Central memory CD8-positive, alpha-beta T cell (primary cell): ENCODE measurements around the gene SRA1.
"Not testable (repeated sequence)": the region's sequence is repeated elsewhere in the genome, so short reads cannot be mapped to it uniquely, and the experiment has no call there.

ENCODE experiments used
- ATAC-seq: fragments of 150-1000 bp; cut with Tn5 transposase; replicated peaks from 2 replicates; pipeline ENCODE4 v1.10.0; 2022; ENCODE audit warnings: mild to moderate bottlenecking, moderate FRiP score, moderate number of reproducible peaks; ENCODE audit not compliant: poor library complexity, severe bottlenecking; ENCODE audit errors: extremely low read depth
- DNase-seq, 2 donors: peaks; one replicate each; pipeline ENCODE4 v3.0.0; 2021; ENCODE audit warnings: low spot score in 2 of 2
- H3K27ac Mint-ChIP-seq: one replicate; pipeline ENCODE4 v1.8.0; 2022; ENCODE audit warnings: low read depth, mild to moderate bottlenecking, moderate library complexity, mixed read lengths
- H3K27me3 Mint-ChIP-seq: one replicate; pipeline ENCODE4 v1.8.0; 2022; ENCODE audit warnings: mixed read lengths
- H3K36me3 Mint-ChIP-seq: one replicate; pipeline ENCODE4 v1.8.0; 2022; ENCODE audit warnings: mild to moderate bottlenecking, moderate library complexity, mixed read lengths; ENCODE audit not compliant: insufficient read depth
- H3K4me1 Mint-ChIP-seq: one replicate; pipeline ENCODE4 v1.8.0; 2022; ENCODE audit warnings: mixed read lengths
- H3K4me3 Mint-ChIP-seq: one replicate; pipeline ENCODE4 v1.8.0; 2022; ENCODE audit warnings: mild to moderate bottlenecking, moderate library complexity, mixed read lengths
- H3K9me3 Mint-ChIP-seq: one replicate; pipeline ENCODE4 v1.8.0; 2022; ENCODE audit warnings: mixed read lengths

The SRA1 gene

GRCh38 chr5:140557136-140557805 lies at the start of gene SRA1:
Gene SRA1, minus strand, starts transcription at chr5:140557473. Its CDS starts 21 bp downstream, at chr5:140557452.
- Mint-ChIP-seq H3K4me3 (peak within 1 kb of the TSS; percentile 87), H3K9me3 (no peaks in the 10 kb centered on the region), H3K4me1 (peaks cover 55% of the 10 kb centered on the region), H3K27ac (peak within 1 kb of the TSS; percentile 95), H3K27me3 (no peaks in the 10 kb centered on the region), H3K36me3 (peaks cover 19% of the 10 kb centered on the region)
- ATAC-seq, result peak; percentile 92
- peak; percentile 65 to 68 for DNase-seq

GRCh38 chr5:140607031-140607430 lies 49.8 kb upstream of the SRA1 start:
- DNase-seq (no peak), ATAC-seq (no peak)
- no peaks in the 10 kb centered on the region for H3K9me3 Mint-ChIP-seq
- H3K27ac Mint-ChIP-seq, result no peak overlapping the region
- H3K27me3 Mint-ChIP-seq, result peaks cover 14% of the 10 kb centered on the region
- no peak overlapping the region for H3K4me3 Mint-ChIP-seq
- no peaks in the 10 kb centered on the region for H3K4me1 Mint-ChIP-seq
- H3K36me3 Mint-ChIP-seq, result no peaks in the 10 kb centered on the region

- H3K9me3 Mint-ChIP-seq, result no peaks in the 10 kb centered on the region
- H3K27ac Mint-ChIP-seq, result no peak overlapping the region
- no peak for DNase-seq
- no peaks in the 10 kb centered on the region for H3K4me1 Mint-ChIP-seq
- H3K4me3 Mint-ChIP-seq, result no peak overlapping the region
- no peak for ATAC-seq
- peaks cover 3% of the 10 kb centered on the region for H3K27me3 Mint-ChIP-seq
- no peaks in the 10 kb centered on the region for H3K36me3 Mint-ChIP-seq
Measured at GRCh38 chr5:140605879-140606278, 48.6 kb upstream of the SRA1 start.

GRCh38 chr5:140603734-140604133 lies 46.5 kb upstream of the SRA1 start:
- no peaks in the 10 kb centered on the region for H3K27me3 Mint-ChIP-seq
- ATAC-seq (no peak), DNase-seq (no peak)
- H3K4me3 Mint-ChIP-seq, result no peak overlapping the region
- no peaks in the 10 kb centered on the region for H3K36me3 Mint-ChIP-seq
- no peaks in the 10 kb centered on the region for H3K9me3 Mint-ChIP-seq
- no peaks in the 10 kb centered on the region for H3K4me1 Mint-ChIP-seq
- no peak overlapping the region for H3K27ac Mint-ChIP-seq

GRCh38 chr5:140603446-140603698 lies 46.1 kb upstream of the SRA1 start:
- H3K27ac Mint-ChIP-seq, ATAC-seq, H3K36me3 Mint-ChIP-seq, H3K4me3 Mint-ChIP-seq, H3K27me3 Mint-ChIP-seq, H3K9me3 Mint-ChIP-seq, H3K4me1 Mint-ChIP-seq, DNase-seq: not testable (repeated sequence)

- Mint-ChIP-seq H3K9me3 (no peaks in the 10 kb centered on the region), H3K27ac (no peak overlapping the region), H3K36me3 (no peaks in the 10 kb centered on the region), H3K4me1 (no peaks in the 10 kb centered on the region), H3K4me3 (no peak overlapping the region), H3K27me3 (no peaks in the 10 kb centered on the region)
- DNase-seq (no peak), ATAC-seq (no peak)
Measured at GRCh38 chr5:140602147-140602546, 44.9 kb upstream of the SRA1 start.

GRCh38 chr5:140600096-140600495 lies 42.8 kb upstream of the SRA1 start:
- no peaks in the 10 kb centered on the region for H3K4me1 Mint-ChIP-seq
- H3K27ac Mint-ChIP-seq, result no peak overlapping the region
- no peak overlapping the region for H3K4me3 Mint-ChIP-seq
- H3K9me3 Mint-ChIP-seq, result no peaks in the 10 kb centered on the region
- H3K27me3 Mint-ChIP-seq, result no peaks in the 10 kb centered on the region
- ATAC-seq (no peak), DNase-seq (no peak)
- no peaks in the 10 kb centered on the region for H3K36me3 Mint-ChIP-seq

GRCh38 chr5:140598836-140599235 lies 41.6 kb upstream of the SRA1 start:
- no peaks in the 10 kb centered on the region for H3K27me3 Mint-ChIP-seq
- H3K27ac Mint-ChIP-seq, result no peak overlapping the region
- DNase-seq (no peak), ATAC-seq (no peak)
- H3K4me3 Mint-ChIP-seq, result no peak overlapping the region
- no peaks in the 10 kb centered on the region for H3K9me3 Mint-ChIP-seq
- H3K4me1 Mint-ChIP-seq, result no peaks in the 10 kb centered on the region
- H3K36me3 Mint-ChIP-seq, result no peaks in the 10 kb centered on the region

GRCh38 chr5:140596321-140596741 lies 39.1 kb upstream of the SRA1 start:
- H3K27me3 Mint-ChIP-seq, result no peaks in the 10 kb centered on the region
- H3K27ac Mint-ChIP-seq, result no peak overlapping the region
- no peak overlapping the region for H3K4me3 Mint-ChIP-seq
- no peaks in the 10 kb centered on the region for H3K36me3 Mint-ChIP-seq
- no peak for DNase-seq
- H3K9me3 Mint-ChIP-seq, result no peaks in the 10 kb centered on the region
- H3K4me1 Mint-ChIP-seq, result no peaks in the 10 kb centered on the region
- no peak for ATAC-seq

- Mint-ChIP-seq H3K4me1 (no peaks in the 10 kb centered on the region), H3K36me3 (no peaks in the 10 kb centered on the region), H3K4me3 (no peak overlapping the region), H3K27me3 (no peaks in the 10 kb centered on the region), H3K9me3 (no peaks in the 10 kb centered on the region), H3K27ac (no peak overlapping the region)
- no peak for ATAC-seq
- DNase-seq, result no peak
Measured at GRCh38 chr5:140595538-140596300, 38.4 kb upstream of the SRA1 start.

- Mint-ChIP-seq H3K27me3 (no peaks in the 10 kb centered on the region), H3K27ac (no peak overlapping the region), H3K4me1 (no peaks in the 10 kb centered on the region), H3K36me3 (no peaks in the 10 kb centered on the region), H3K4me3 (no peak overlapping the region), H3K9me3 (no peaks in the 10 kb centered on the region)
- ATAC-seq (no peak), DNase-seq (no peak)
Measured at GRCh38 chr5:140594169-140594568, 36.9 kb upstream of the SRA1 start.

- not testable (repeated sequence) for ATAC-seq, H3K27me3 Mint-ChIP-seq, H3K4me3 Mint-ChIP-seq, DNase-seq, H3K27ac Mint-ChIP-seq, H3K4me1 Mint-ChIP-seq, H3K36me3 Mint-ChIP-seq, H3K9me3 Mint-ChIP-seq
Measured at GRCh38 chr5:140593070-140593469, 35.8 kb upstream of the SRA1 start.

GRCh38 chr5:140591747-140592372 lies 34.6 kb upstream of the SRA1 start:
- no peak for DNase-seq
- Mint-ChIP-seq H3K4me1 (no peaks in the 10 kb centered on the region), H3K4me3 (no peak overlapping the region), H3K9me3 (no peaks in the 10 kb centered on the region), H3K27ac (no peak overlapping the region), H3K27me3 (peaks cover 4% of the 10 kb centered on the region), H3K36me3 (no peaks in the 10 kb centered on the region)
- no peak for ATAC-seq
